Lower lobe of right lung (tissue), 2 donors: ENCODE measurements around the gene SBNO1. TPM values are rescaled to one million over a fixed set of nuclear protein-coding genes. Genes with fewer than 3 reads are reported as not detected.

Experiments
- ATAC-seq, 2 donors: fragments of 200-7000 bp; cut with Tn5 transposase; one replicate each; pipeline ENCODE4 v1.9.1; 2020 to 2022; ENCODE audit warnings: mild to moderate bottlenecking in 2 of 2, moderate library complexity in 2 of 2
- DNase-seq: peaks from one replicate; pipeline ENCODE4 v3.0.0-alpha.2; 2020
- H3K27ac ChIP-seq: fragments of 200-600 bp; one replicate; pipeline ENCODE4 v1.8.0; 2022
- H3K27me3 ChIP-seq: fragments of 200-600 bp; one replicate; pipeline ENCODE4 v1.8.0; 2022; ENCODE audit warnings: low read depth
- H3K36me3 ChIP-seq: fragments of 200-600 bp; one replicate; pipeline ENCODE4 v1.8.0; 2022; ENCODE audit warnings: mild to moderate bottlenecking
- H3K4me1 ChIP-seq: fragments of 200-600 bp; one replicate; pipeline ENCODE4 v1.8.0; 2022
- H3K4me3 ChIP-seq: fragments of 200-600 bp; one replicate; pipeline ENCODE4 v1.8.0; 2022; ENCODE audit warnings: mild to moderate bottlenecking
- H3K9me3 ChIP-seq: fragments of 200-600 bp; one replicate; pipeline ENCODE4 v1.8.0; 2022
- CTCF ChIP-seq: fragments of 200-600 bp; IDR thresholded peaks from one replicate; pipeline ENCODE4 v1.8.0; 2022; ENCODE audit warnings: antibody characterized with exemption, mild to moderate bottlenecking
- intact Hi-C: fragments of 100-400 bp; cut with DNase I; formaldehyde crosslinking; loops from one replicate; pipeline ENCODE4 v1.11.0; 2022
- total RNA-seq: library from RNA; stranded (reverse); fragmentation: NEBNext Ultra II Directional; extraction: Animal tissue kit (Norgen Biotek cat#: 25700); gene quantifications from one replicate; pipeline ENCODE4 v1.2.1, GENCODE V29; 2021
- donor health status: DM: no; HTN: yes; CAD: no; lungs with severe emphysema.

Gene SBNO1
- total RNA-seq, 1 donor from 2014 or later, result 28.2 TPM

GRCh38 chr12:123396954-123397353 lies 32.3 kb upstream of the SBNO1 start:
- ATAC-seq (no peak), DNase-seq (no peak)
- Histone ChIP-seq H3K4me1 (peaks cover 32% of the 10 kb centered on the region), H3K27me3 (no peaks in the 10 kb centered on the region), H3K4me3 (no peak overlapping the region), H3K9me3 (no peaks in the 10 kb centered on the region), H3K36me3 (peaks cover 92% of the 10 kb centered on the region), H3K27ac (peak overlapping the region; percentile 2)
- TF ChIP-seq CTCF, result no peak
- intact Hi-C loops, result no loop called here

- H3K27me3 ChIP-seq, result no peaks in the 10 kb centered on the region
- ATAC-seq, result no peak
Measured at GRCh38 chr12:123396543-123396942, 31.9 kb upstream of the SBNO1 start.

GRCh38 chr12:123395236-123395635 lies 30.6 kb upstream of the SBNO1 start:
- Histone ChIP-seq H3K9me3 (no peaks in the 10 kb centered on the region), H3K27me3 (no peaks in the 10 kb centered on the region), H3K4me1 (peaks cover 47% of the 10 kb centered on the region), H3K27ac (no peak overlapping the region), H3K4me3 (no peak overlapping the region), H3K36me3 (peaks cover 95% of the 10 kb centered on the region)
- intact Hi-C loops, result no loop called here
- no peak for TF ChIP-seq CTCF
- no peak for ATAC-seq
- DNase-seq, result no peak

More at GRCh38 chr12:123396543-123396942, 31.9 kb upstream of the SBNO1 start:
- no peak for DNase-seq
- H3K36me3 ChIP-seq, result peaks cover 92% of the 10 kb centered on the region
- H3K27ac ChIP-seq, result no peak overlapping the region
- intact Hi-C loops, result no loop called here
- no peaks in the 10 kb centered on the region for H3K9me3 ChIP-seq
- H3K4me3 ChIP-seq, result no peak overlapping the region
- H3K4me1 ChIP-seq, result peaks cover 34% of the 10 kb centered on the region
- TF ChIP-seq CTCF, result no peak

GRCh38 chr12:123393747-123394146 lies 29.1 kb upstream of the SBNO1 start:
- Histone ChIP-seq H3K27ac (no peak overlapping the region), H3K4me1 (peaks cover 49% of the 10 kb centered on the region), H3K9me3 (no peaks in the 10 kb centered on the region), H3K27me3 (no peaks in the 10 kb centered on the region), H3K36me3 (peaks cover 82% of the 10 kb centered on the region), H3K4me3 (no peak overlapping the region)
- intact Hi-C loops, result no loop called here
- TF ChIP-seq CTCF, result no peak
- no peak for DNase-seq
- ATAC-seq, result no peak

- ATAC-seq (no peak), DNase-seq (no peak)
- H3K4me3 ChIP-seq, result peak overlapping the region; percentile 64
- H3K4me1 ChIP-seq, result peaks cover 43% of the 10 kb centered on the region
- intact Hi-C loops, result no loop called here
- H3K9me3 ChIP-seq, result no peaks in the 10 kb centered on the region
- no peak for TF ChIP-seq CTCF
- peak overlapping the region; percentile 85 for H3K27ac ChIP-seq
- no peaks in the 10 kb centered on the region for H3K27me3 ChIP-seq
- H3K36me3 ChIP-seq, result peaks cover 62% of the 10 kb centered on the region
Measured at GRCh38 chr12:123391546-123392343, 27.1 kb upstream of the SBNO1 start.
